Stimulated activated effector memory CD8-positive, alpha-beta T cell treated with anti-CD3 and anti-CD28 coated beads, Interleukin-12 subunit alpha, Interleukin-12 subunit beta, amount 100 ng/mL, for 72 hours (primary cell): ENCODE data around the gene TNXB.
"Not testable (repeated sequence)": the region's sequence is repeated elsewhere in the genome, so short reads cannot be mapped to it uniquely, and the experiment has no call there.

ENCODE experiments used
- ATAC-seq: fragments of 150-1000 bp; cut with Tn5 transposase; 2 replicates; pipeline ENCODE4 v1.10.0; 2021
- DNase-seq, 2 donors: peaks; one replicate each; pipeline ENCODE4 v3.0.0; 2021 to 2022; ENCODE audit warnings: low spot score in 2 of 2
- H3K27ac Mint-ChIP-seq: one replicate; pipeline ENCODE4 v1.8.0; 2022; ENCODE audit warnings: mild to moderate bottlenecking, mixed read lengths
- H3K36me3 Mint-ChIP-seq: one replicate; pipeline ENCODE4 v1.8.0; 2022; ENCODE audit warnings: mild to moderate bottlenecking, mixed read lengths
- H3K4me1 Mint-ChIP-seq: one replicate; pipeline ENCODE4 v1.8.0; 2022; ENCODE audit warnings: mixed read lengths
- H3K4me3 Mint-ChIP-seq: one replicate; pipeline ENCODE4 v1.8.0; 2022; ENCODE audit warnings: mild to moderate bottlenecking, mixed read lengths
- H3K9me3 Mint-ChIP-seq: one replicate; pipeline ENCODE4 v1.8.0; 2022; ENCODE audit warnings: mixed read lengths

The TNXB gene

GRCh38 chr6:32108094-32108627, 977 bp downstream of the TNXB start:
- H3K27ac Mint-ChIP-seq: peak overlapping the region; percentile 65
- H3K9me3 Mint-ChIP-seq: no peaks in the 10 kb centered on the region
- peaks cover 11% of the 10 kb centered on the region for H3K36me3 Mint-ChIP-seq
- DNase-seq (no peak), ATAC-seq (peak; percentile 9)
- H3K4me3 Mint-ChIP-seq: no peak overlapping the region
- peaks cover 32% of the 10 kb centered on the region for H3K4me1 Mint-ChIP-seq

GRCh38 chr6:32107406-32107805, 1.7 kb downstream of the TNXB start:
- ATAC-seq (no peak), DNase-seq (no peak)
- Mint-ChIP-seq H3K9me3 (no peaks in the 10 kb centered on the region), H3K27ac (peak overlapping the region; percentile 65), H3K4me3 (no peak overlapping the region), H3K4me1 (peaks cover 31% of the 10 kb centered on the region), H3K36me3 (peaks cover 5% of the 10 kb centered on the region)

GRCh38 chr6:32105433-32105832, 3.7 kb downstream of the TNXB start:
- ATAC-seq (no peak), DNase-seq (no peak)
- H3K4me1 Mint-ChIP-seq: peaks cover 28% of the 10 kb centered on the region
- H3K36me3 Mint-ChIP-seq: peaks cover 5% of the 10 kb centered on the region
- H3K9me3 Mint-ChIP-seq: no peaks in the 10 kb centered on the region
- H3K4me3 Mint-ChIP-seq: no peak overlapping the region
- no peak overlapping the region for H3K27ac Mint-ChIP-seq

- H3K9me3 Mint-ChIP-seq: no peaks in the 10 kb centered on the region
- no peaks in the 10 kb centered on the region for H3K4me1 Mint-ChIP-seq
- no peaks in the 10 kb centered on the region for H3K36me3 Mint-ChIP-seq
- no peak overlapping the region for H3K4me3 Mint-ChIP-seq
- DNase-seq: no peak
- H3K27ac Mint-ChIP-seq: no peak overlapping the region
- ATAC-seq: no peak
These were observed 6.9 kb downstream of the TNXB start for GRCh38 chr6:32102255-32102654.

DNA sequence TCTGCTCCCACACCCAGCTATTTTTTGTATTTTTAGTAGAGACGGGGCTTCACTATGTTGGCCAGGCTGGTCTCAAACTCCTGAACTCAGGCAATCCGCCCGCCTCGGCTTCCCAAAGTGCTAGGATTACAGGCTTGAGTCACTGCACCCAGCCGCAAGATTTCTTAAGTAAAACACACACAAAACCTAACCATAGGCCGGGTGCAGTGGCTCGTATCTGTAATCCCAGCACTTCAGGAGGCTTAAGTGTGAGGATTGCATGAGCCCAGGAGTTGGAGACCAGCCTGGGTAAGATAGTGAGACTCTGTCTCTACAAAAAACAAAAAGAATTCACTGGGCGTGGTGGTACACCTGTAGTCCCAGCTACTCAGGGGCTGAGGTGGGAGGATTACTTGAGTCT, 8.9 kb downstream of the TNXB start:
- H3K9me3 Mint-ChIP-seq, H3K36me3 Mint-ChIP-seq, DNase-seq, H3K4me3 Mint-ChIP-seq, ATAC-seq, H3K27ac Mint-ChIP-seq, H3K4me1 Mint-ChIP-seq: not testable (repeated sequence)

DNA sequence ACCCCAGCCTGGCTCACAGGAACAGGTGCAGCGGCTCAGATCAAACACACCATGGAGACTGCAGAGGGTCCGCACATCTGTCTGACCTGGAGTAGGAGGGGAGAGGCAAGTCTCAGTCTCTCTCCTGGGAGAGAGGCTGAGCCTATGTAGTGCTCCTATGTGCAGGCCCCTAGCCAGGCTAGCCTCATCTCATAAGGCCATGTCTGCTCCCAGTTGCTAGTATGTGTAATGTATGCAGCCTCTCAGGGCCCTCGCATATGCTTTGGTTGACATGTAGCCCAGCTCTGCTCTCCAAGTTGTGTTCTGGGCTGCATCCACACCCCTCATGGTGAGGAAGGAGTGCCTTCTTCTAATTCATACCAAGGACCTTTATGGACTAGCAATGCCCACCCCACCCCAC, 11.8 kb downstream of the TNXB start:
- Mint-ChIP-seq H3K4me3 (no peak overlapping the region), H3K36me3 (no peaks in the 10 kb centered on the region), H3K27ac (no peak overlapping the region), H3K4me1 (peaks cover 5% of the 10 kb centered on the region), H3K9me3 (no peaks in the 10 kb centered on the region)
- ATAC-seq (peak; percentile 17), DNase-seq (no peak)

GRCh38 chr6:32096394-32097258, 12.5 kb downstream of the TNXB start:
- no peaks in the 10 kb centered on the region for H3K9me3 Mint-ChIP-seq
- ATAC-seq: peak; percentile 33
- H3K4me3 Mint-ChIP-seq: no peak overlapping the region
- no peak for DNase-seq
- peaks cover 5% of the 10 kb centered on the region for H3K4me1 Mint-ChIP-seq
- no peaks in the 10 kb centered on the region for H3K36me3 Mint-ChIP-seq
- H3K27ac Mint-ChIP-seq: no peak overlapping the region

GRCh38 chr6:32096087-32096393, 13.1 kb downstream of the TNXB start:
- no peak overlapping the region for H3K27ac Mint-ChIP-seq
- H3K4me3 Mint-ChIP-seq: no peak overlapping the region
- DNase-seq (no peak), ATAC-seq (no peak)
- H3K9me3 Mint-ChIP-seq: no peaks in the 10 kb centered on the region
- peaks cover 5% of the 10 kb centered on the region for H3K4me1 Mint-ChIP-seq
- H3K36me3 Mint-ChIP-seq: no peaks in the 10 kb centered on the region

GRCh38 chr6:32095338-32096086, 13.6 kb downstream of the TNXB start:
- no peak overlapping the region for H3K27ac Mint-ChIP-seq
- H3K4me3 Mint-ChIP-seq: no peak overlapping the region
- no peak for ATAC-seq
- no peaks in the 10 kb centered on the region for H3K9me3 Mint-ChIP-seq
- peaks cover 5% of the 10 kb centered on the region for H3K4me1 Mint-ChIP-seq
- no peaks in the 10 kb centered on the region for H3K36me3 Mint-ChIP-seq
- DNase-seq: no peak

- H3K9me3 Mint-ChIP-seq: no peaks in the 10 kb centered on the region
- H3K4me1 Mint-ChIP-seq: peaks cover 11% of the 10 kb centered on the region
- no peak overlapping the region for H3K27ac Mint-ChIP-seq
- H3K36me3 Mint-ChIP-seq: no peaks in the 10 kb centered on the region
- no peak overlapping the region for H3K4me3 Mint-ChIP-seq
- no peak for DNase-seq
- ATAC-seq: no peak
These were observed 16.2 kb downstream of the TNXB start for GRCh38 chr6:32092760-32093497.

DNA sequence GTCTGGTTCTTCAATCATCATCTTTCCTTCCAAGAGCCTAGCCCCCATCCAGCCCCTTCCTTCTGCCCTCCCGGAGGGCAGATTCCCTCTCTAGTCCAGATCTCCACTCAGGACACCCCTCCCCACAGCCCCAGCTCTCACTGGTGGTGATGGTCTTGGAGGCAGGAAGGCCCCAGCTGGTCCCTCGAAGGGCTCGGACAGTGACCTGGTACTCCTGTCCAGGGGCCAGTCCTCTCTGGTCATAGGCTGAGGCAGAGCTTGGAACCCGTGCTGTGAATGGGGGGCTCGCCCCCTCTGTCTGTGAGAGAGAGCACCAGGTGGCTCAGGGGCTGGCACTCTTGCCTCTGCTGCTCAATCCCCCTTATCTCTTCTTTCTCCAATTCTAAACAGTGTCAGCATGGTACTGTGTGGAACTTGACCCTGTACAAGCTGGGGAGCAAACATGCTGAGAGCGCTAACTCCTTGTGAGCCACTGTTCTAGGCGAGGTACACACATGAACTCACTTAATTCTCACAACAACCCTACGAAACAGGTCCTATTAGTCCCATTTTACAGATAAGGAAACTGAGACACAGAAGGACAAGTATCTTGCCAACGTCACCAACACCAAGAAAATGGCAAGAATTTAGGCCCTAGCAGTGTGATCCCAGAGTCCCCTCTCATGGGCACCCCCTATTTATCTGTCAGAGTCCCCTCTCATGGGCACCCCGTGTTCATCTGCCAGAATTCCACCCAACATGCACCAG, 19.9 kb downstream of the TNXB start:
- H3K9me3 Mint-ChIP-seq: no peaks in the 10 kb centered on the region
- no peak overlapping the region for H3K4me3 Mint-ChIP-seq
- H3K27ac Mint-ChIP-seq: no peak overlapping the region
- no peak for ATAC-seq
- no peak for DNase-seq
- peaks cover 22% of the 10 kb centered on the region for H3K4me1 Mint-ChIP-seq
- no peaks in the 10 kb centered on the region for H3K36me3 Mint-ChIP-seq

GRCh38 chr6:32088487-32089049, 20.6 kb downstream of the TNXB start:
- H3K36me3 Mint-ChIP-seq: no peaks in the 10 kb centered on the region
- H3K9me3 Mint-ChIP-seq: no peaks in the 10 kb centered on the region
- no peak for ATAC-seq
- no peak overlapping the region for H3K4me3 Mint-ChIP-seq
- H3K27ac Mint-ChIP-seq: no peak overlapping the region
- peaks cover 22% of the 10 kb centered on the region for H3K4me1 Mint-ChIP-seq
- no peak for DNase-seq

- Mint-ChIP-seq H3K4me3 (no peak overlapping the region), H3K9me3 (no peaks in the 10 kb centered on the region), H3K4me1 (peaks cover 22% of the 10 kb centered on the region), H3K27ac (no peak overlapping the region), H3K36me3 (no peaks in the 10 kb centered on the region)
- peak; percentile 57 to 79 for DNase-seq
- peak; percentile 84 for ATAC-seq
These were observed 21.3 kb downstream of the TNXB start for GRCh38 chr6:32087574-32088486.
